ENCODE results near the gene MFNG.

Gene MFNG

DNA sequence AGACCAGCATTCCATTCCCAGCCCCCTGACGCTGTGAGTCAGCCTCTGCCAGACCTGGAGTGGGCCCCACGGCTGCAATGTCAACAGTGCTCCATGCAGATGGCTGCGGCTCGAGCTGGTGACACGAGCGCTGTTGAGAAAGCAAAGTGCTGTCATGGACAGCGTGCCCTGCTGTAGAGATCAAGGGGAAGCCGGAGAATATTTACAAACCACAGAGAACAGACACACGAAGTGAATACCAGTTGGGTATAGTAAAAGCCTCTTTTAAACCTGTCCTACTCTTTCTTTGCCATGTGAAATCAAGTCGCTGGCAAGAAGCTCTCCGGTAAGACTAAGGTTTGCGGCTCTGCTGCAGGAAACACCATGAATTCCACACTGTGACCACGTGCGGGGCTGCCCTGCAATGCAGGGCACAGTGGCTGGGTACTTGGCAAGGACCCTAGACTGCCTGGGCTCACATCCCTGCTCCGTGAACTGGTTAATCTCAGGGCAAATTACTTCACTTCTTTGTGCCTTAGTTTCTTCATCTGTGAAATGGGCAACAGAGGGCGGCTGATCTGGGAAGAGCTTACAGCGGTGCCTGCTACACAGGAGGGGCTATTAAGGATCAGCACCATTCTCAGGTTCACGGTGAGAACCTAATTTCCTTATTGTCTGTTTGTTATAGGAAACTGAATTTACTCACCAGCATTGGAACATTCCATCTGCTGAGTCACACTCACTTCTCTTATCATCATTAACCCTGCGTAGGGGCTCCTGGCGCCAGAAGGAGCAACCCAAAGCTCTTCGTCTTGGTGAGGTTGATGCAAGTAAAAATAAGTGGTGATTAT lies 31.1 kb downstream of the MFNG start:
- in situ Hi-C loops (cut with MboI; ENCODE audit: low sequenced_read_pairs): no loop called here

DNA sequence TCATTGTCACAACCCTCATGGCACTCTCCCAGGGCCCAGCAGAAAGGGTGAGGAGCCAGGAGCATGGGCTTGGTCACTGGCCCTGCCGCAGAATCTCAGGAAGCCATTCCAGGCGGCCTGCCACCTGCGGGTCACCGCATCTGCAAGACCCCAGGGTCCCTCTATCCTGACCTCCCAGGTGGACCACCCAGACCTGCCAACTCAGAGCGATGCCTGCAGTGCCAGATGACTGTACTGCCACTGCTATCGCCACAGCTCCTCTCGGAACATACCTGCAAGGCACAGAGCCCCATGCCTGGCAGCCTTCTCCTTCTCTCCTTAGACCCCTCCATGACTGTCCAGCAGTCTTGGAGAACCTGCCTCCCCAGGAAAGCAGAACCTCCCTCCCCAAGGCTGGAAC lies 32.5 kb downstream of the MFNG start:
- in situ Hi-C loops (cut with MboI; ENCODE audit: low sequenced_read_pairs): no loop called here

DNA sequence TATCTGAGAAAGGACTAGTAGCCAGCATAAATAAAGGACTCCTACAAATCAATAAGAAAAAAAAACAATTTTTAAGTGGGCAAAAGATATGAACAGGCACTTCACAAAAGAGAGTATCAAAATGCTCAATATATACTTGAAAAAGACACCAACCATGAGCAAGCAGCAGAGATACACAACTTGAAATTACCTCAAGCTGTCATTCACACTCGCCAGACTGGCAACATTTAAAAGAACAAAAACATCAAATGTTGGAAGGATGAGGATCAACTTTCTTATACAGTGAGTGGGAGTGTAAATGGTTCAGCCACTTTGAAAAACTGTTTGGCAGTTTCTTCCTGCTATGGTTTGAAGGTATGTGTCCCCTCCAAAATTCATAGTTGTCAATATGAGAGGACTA lies 35.0 kb downstream of the MFNG start:
- in situ Hi-C loops (cut with MboI; ENCODE audit: low sequenced_read_pairs): no loop called here

GRCh38 chr22:37449331-37450001 lies 36.7 kb downstream of the MFNG start:
- in situ Hi-C loops (cut with MboI; ENCODE audit: low sequenced_read_pairs): no loop called here

DNA sequence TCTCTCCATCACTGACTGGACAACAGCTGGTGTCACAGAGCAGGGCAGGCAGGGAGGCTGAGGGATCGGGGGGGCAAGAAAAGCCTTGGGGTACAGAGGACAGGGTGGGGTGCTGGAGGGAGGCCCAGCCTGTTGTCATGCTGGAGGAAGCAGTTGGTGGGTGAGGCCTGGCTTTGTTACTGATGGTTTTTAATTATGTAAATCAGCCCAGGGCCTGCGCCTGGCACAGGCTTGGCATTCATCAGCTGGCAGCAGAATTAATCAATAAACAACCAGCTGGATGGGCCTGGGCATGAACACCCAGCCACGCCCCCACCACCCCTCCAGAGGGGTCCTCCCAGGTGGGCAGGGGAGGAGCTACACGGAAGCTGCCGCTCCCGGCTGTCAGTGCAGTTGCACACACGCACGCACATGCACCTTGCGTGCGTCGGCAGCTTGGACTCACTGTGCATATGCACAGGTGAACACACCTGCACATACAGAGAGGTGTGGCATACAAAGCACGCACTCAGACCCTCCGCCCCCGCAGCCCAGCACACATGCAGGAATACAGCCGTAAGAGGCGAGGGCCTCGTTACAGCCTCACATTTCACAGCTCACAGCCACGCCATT lies 37.6 kb downstream of the MFNG start:
- in situ Hi-C loops (cut with MboI; ENCODE audit: low sequenced_read_pairs): no loop called here

GRCh38 chr22:37445501-37445900 lies 40.7 kb downstream of the MFNG start:
- in situ Hi-C loops (cut with MboI; ENCODE audit: low sequenced_read_pairs): no loop called here

DNA sequence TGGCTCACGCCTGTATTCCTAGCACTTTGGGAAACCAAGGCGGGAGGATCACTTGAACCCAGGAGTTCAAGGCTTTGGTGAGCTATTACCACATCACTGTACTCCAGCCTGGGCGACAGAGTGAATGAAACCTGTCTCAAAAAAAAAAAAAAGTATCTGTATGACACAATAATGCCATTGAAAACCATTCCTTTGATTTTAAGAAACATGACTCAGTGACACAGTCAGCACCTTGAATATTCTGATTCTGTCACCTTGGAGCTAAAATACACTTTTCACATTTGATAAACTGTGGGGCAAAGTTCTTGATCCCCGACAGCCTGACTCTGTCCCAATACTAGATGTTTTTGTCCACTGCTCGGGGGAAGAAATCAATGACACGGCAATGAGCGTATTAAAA lies 42.2 kb downstream of the MFNG start:
- in situ Hi-C loops (cut with MboI; ENCODE audit: low sequenced_read_pairs): no loop called here

DNA sequence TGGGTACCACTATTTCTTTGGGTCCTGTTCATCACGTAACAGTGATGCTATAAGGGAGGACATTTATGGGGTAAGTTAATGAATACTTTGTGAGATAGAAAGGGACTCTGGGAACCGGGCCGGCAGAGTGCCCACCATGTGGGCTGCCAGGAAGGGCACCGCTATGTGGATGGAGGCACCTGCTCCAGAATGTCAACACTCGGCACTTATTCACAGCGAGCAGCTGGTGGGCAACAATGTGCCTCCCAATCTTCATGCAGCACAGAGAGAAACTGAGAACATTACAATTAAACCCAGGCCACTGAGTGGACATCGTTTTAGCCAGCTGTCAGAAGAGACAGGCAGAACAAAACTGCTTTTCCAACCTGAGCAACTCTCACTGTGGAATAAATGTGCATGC lies 43.1 kb downstream of the MFNG start:
- in situ Hi-C loops (cut with MboI; ENCODE audit: low sequenced_read_pairs): no loop called here

GRCh38 chr22:37442537-37442936 lies 43.6 kb downstream of the MFNG start:
- in situ Hi-C loops (cut with MboI; ENCODE audit: low sequenced_read_pairs): no loop called here

GRCh38 chr22:37442135-37442534 lies 44.0 kb downstream of the MFNG start:
- in situ Hi-C loops (cut with MboI; ENCODE audit: low sequenced_read_pairs): no loop called here

DNA sequence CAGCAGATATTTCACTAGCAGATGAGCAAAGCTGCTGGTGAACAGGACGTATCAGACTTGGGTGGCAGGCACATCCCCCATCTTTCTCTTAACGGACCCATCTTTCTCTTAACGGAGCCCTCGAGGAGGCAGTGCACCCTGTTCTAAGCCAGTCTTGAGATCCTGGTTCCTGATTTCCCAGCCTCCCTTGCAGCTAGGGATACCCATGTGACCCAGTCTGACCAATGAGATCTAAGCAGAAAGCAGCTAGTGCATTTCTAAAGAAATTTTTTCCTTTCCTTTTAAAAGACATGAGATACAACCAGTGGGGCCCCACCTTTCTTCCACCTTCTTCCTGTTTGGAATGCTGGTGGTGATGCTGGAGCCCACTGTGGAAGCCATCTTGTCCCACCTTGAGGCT lies 45.3 kb downstream of the MFNG start:
- in situ Hi-C loops (cut with MboI; ENCODE audit: low sequenced_read_pairs): no loop called here

GRCh38 chr22:37439347-37439746 lies 46.8 kb downstream of the MFNG start:
- in situ Hi-C loops (cut with MboI; ENCODE audit: low sequenced_read_pairs): no loop called here

DNA sequence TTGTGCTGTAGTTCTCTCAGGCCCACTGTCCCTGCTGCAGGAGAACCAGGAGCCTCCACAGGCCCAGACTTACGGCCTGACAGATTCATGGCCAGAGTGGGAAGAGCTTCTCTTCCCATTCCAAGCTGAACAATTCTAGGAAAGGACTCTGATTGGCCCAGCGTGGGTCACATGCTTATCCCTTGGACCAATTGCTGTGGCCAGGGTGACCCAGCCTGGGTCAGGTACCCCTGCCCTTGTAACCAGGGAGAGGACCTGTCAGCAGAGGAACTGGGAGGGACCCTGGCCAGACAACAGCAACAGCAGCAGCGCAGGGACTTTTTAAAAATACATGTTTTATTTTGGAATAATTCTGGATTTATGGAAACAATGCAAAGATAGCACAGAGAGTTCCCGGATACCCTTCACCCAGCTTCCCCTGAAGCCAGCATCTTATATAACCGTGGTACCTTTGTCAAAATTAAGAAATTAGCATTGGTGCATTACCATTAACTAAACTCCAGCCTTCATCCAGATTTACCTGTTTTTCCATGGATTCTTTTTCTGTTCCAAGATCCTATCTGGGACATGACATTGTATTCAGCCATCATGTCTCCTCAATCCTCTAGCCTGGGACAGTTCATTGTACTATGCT lies 50.1 kb downstream of the MFNG start:
- in situ Hi-C loops (cut with MboI; ENCODE audit: low sequenced_read_pairs): no loop called here

- in situ Hi-C loops (cut with MboI; ENCODE audit: low sequenced_read_pairs): no loop called here
These were observed 52.4 kb downstream of the MFNG start for GRCh38 chr22:37433786-37434185.

- in situ Hi-C loops (cut with MboI; ENCODE audit: low sequenced_read_pairs): no loop called here
These were observed 53.5 kb downstream of the MFNG start for GRCh38 chr22:37432708-37433054.

GRCh38 chr22:37431801-37432707 lies 54.1 kb downstream of the MFNG start:
- in situ Hi-C loops (cut with MboI; ENCODE audit: low sequenced_read_pairs): no loop called here

- in situ Hi-C loops (cut with MboI; ENCODE audit: low sequenced_read_pairs): no loop called here
These were observed 54.8 kb downstream of the MFNG start for GRCh38 chr22:37431366-37431765.

GRCh38 chr22:37430941-37431340 lies 55.2 kb downstream of the MFNG start:
- in situ Hi-C loops (cut with MboI; ENCODE audit: low sequenced_read_pairs): no loop called here

- in situ Hi-C loops (cut with MboI; ENCODE audit: low sequenced_read_pairs): no loop called here
These were observed 57.3 kb downstream of the MFNG start for GRCh38 chr22:37428649-37429586.
